ENCODE results near the gene HOOK1.
"Not testable (repeated sequence)": the region's sequence is repeated elsewhere in the genome, so short reads cannot be mapped to it uniquely, and the experiment has no call there.

Gene HOOK1

DNA sequence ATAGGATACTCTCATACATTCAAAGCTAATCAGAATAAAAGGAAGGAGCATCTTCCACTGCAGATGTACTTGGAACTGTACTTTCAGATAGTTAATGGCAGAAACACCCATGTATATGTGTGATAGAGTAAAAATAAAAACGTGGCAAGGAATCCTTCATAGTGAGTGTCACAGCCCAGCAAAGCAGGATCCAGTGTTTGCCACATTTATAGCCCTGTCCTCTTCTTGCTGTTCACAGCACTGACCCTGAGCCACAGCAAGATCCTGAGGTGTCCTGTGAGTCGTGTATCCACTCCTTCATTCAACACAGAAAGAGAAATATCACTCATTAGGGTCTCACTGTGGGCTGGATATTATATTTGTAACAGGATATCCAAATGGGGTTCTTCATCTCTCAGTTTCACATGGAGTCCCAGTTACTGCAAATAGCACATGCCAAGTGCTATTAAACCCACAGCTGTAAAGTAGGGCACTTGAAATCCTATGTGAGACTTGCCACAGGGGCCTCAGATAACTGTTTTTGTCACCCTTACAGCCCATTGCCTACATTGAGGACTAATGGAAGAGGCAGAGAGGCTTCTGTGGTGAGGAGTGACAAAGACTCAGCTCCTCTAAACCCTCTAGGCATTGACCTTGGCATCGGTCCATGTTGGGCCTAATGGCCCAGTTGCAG lies 70.5 kb downstream of the HOOK1 start:
- DNase-seq (ENCODE audit: low spot score), result no peak

DNA sequence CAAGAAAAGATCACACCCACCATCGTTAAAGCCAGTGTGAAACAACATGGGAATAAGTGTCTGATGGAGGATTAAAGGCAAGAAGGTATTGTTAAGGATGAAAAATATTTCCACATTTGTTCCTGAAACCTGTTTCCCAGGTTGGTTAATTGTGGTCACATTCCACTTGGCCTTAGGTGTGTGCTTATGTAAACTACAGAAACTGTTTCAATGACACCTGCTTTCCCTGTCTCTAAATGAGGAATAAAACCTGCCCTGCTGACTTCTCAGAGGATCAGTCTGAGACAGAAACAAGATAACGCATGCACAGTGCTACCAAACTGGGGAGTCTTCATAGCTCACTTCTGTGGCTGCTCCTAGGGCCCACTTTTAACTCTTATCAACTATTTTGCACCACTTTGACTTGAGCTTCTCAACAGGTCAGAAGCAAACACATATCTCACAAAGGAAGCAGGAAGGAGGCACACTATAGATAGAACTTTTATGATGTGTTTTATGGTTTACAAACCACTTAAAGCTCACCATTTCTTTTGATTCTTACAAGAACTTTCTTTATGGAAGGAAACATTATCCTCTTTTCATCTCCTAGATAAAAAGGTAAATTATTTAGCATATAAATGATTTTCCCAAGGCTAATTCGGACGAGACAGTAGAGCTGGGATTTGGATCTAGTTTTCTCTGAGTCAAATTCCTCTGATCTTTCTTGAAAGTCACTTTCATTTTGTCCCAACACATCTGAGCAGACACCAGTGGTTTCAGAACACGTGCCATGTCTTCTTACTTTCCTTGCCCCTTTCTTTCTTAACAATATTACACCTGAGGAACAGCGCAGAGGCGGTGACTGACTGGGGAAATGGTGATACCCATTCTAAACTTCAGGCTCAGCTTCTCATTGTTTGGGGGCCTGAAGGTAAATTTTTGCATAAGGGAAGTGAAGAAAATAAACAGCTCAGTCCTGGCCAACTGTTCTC lies 78.4 kb downstream of the HOOK1 start:
- no peak for DNase-seq (ENCODE audit: low spot score)

DNA sequence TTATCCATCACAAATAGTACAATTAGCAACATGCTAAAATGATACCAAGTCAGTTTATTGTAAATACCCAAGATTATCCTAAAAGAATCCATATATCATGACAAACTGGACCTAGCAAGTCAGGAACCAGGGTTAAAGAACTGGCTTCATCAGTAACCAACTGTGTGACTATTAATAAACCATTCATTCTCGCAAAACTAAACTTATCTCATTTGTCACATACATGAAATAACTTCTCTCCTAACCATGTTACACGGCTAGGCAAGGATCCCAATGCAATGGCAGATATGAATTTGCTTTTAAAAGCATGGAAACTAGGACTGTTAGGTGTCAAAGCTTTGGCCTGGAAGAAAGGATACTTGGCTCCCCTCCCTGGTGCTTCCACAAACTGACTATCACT lies 82.4 kb downstream of the HOOK1 start:
- DNase-seq (ENCODE audit: low spot score), result no peak

DNA sequence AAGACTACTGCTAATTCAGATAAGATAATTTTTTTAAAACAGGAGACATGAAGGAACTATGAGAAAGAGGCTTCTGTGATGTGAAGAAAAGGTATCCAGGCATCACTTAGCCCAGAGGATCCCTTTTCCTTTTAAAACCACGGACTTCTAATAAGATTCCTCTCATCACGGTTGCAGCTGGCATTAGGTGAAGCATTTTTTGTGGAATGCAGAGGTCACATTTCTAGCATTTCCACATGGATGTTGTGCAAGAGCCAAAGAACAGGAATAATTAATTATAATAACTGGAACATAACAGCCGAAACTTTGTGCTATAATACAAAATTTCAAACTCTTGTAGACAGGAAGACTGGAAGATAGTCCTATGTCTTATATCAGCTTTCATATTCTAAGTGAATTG lies 84.2 kb downstream of the HOOK1 start:
- DNase-seq (ENCODE audit: low spot score), result no peak

DNA sequence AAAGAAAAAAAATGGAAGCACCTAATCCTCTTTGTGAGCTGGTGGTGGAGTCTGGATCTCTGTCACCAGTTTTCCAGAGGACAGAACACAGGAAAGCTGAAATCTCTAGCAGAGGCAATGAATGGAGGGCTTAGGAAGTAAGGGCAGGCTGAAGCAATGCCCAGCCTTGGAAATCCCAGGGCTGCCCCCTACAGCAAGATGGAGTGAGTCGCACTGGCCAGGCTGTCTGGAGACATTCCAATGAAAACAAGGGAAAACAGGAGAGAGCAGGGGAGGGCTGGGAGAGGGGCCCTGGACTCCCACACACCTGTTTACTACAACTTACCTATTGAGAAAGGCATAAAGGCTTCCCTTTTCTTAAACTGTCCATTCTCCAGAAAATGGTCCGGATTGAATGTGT lies 85.9 kb downstream of the HOOK1 start:
- DNase-seq (ENCODE audit: low spot score), result no peak

DNA sequence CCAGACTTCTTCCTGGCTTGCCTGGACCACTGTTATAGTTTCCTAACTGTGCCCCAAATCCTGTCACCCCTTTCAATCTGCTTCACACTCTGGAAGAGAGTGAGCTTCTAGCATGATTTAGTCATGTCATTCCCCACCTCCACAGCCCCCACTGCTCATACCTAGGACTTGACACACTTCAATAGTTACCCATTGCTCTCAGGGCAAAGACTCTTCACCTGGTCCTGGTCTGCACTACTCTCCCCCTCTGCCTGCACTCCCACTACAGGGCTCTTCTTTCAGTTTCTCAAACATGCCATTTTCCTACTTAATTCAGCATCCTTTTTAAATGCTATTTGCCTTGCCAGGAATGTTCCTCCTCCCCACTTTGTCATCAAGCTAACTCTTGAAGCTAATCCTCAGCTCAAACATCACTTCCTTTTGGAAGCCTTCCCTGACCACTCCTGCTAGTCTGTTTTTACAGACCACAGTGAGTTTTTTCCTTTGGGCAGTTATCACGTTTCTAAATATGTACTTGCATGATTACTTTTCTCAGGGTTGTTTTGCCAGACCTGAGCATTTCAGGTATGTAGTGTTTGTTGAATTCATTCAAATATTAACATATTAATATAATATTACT lies 87.1 kb downstream of the HOOK1 start:
- DNase-seq (ENCODE audit: low spot score), result no peak

DNA sequence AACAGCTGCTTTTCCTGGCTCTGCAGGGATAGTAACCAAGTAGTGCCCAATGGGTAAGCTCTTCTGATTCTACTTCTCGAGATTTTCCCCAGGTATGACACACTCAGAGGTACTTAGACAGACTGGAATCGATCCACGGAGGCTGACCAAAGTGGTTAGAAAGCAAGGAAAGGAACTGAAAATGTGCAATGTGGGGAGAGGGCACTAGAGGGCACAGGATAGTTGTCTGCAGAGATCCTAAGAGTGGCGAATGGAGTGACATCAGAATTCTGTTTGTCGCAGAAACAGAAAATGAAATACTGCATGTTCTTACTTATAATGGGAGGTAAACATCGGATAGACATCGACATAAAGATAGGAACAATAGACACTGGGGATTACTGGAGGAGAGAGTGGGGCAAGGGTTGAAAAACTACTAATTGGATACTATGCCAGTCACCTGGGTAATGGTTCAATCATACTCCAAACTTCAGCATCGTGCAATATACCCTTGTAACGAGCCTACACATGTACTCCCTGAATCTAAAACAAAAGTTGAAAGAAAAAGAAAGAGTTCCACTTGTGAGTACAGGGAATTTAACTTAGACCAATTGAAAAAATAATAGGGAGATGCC lies 88.5 kb downstream of the HOOK1 start:
- DNase-seq (ENCODE audit: low spot score), result peak; percentile 18

DNA sequence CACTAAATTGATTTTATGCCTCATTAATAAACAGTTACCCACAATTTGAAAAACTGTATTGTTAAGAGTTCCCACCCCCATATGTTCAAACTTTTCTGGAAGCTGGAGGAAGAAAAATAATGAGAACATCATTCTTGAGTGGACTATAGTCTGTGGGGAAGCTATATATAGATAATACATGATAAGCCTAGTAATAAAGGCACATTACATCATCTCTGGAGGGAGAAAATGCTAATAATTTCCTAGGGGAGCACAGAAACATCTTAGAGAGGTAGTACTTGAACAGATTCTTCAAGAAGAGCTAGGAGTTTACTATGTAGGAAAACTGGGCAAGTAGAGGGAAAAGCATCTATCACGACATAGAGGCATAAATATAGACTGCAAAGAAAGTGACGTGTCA lies 92.2 kb downstream of the HOOK1 start:
- no peak for DNase-seq (ENCODE audit: low spot score)

DNA sequence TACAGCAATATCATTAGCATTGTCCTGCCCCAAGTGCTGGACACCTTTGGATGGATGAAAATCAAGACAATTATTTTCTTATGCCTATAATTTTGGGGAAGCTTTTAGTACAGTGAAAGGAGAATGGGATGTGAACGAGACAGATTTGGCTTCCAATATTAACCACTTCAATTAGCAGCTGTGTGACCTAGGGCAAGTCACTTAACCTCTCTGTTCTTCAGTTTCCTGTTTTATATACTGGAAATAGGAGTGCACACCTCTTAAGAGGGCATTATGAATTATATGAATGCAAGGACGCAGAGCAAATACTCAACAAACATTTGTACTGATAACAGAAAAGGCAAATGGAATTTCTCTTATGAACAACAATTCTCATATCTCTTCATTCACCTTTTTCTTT lies 93.3 kb downstream of the HOOK1 start:
- no peak for DNase-seq (ENCODE audit: low spot score)

DNA sequence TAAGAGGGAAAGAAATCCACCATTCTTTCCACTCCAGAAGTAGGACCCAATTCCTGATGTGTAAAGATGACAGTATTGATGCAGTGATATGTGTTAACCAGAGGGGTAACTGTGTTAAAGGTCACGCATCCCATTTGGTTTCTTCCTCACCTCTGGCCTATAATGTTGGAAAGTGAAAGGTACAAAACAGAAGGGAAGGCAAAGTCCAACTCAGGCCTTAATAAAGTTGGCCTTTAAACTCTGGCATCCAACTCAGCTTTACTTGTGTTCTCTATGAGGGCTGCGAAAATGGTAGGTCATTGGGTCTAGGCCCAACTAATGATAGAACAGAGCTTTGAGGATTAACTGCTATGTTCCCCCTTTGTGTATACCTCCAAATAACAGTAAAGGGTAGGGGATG lies 93.9 kb downstream of the HOOK1 start:
- DNase-seq (ENCODE audit: low spot score), result no peak

DNA sequence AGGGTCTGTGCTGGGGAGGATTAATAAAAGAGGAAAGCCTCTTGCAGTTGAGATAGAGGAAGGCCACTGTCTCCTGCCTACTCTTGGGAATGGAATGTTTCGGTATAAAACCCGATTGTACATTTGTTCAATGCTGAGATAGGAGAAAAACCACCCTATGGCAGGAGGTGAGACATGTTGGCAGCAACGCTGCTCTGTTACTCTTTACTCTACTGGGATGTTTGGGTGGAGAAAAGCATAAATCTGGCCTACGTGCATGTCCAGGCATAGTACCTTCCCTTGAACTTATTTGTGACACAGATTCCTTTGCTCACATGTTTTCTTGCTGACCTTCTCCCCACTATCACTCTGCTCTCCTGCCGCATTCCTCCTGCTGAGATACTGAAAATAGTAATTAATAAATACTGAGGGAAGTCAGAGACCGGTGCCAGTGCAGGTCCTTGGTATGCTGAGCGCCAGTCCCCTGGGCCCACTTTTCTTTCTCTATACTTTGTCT lies 100.1 kb downstream of the HOOK1 start:
- not testable (repeated sequence) for DNase-seq (ENCODE audit: low spot score)

DNA sequence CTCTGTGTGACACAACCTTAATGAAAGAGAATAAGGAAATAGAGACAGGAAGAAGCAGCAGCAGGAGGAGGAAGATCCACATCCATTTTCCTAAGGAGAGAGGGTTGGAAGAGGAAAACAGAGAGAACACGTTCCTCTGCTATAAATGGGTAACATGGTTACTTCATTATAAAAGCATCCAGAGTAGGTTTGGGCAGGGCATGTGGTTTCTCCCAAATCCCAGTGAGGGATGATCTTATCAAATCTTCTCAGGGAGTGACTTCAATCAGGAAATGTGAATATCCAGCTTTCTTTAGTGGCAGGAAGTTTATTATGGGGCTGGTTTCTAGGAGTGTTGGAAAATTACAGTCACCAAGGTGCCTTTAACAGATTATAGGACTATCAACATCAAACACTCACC lies 100.8 kb downstream of the HOOK1 start:
- DNase-seq (ENCODE audit: low spot score), result no peak

DNA sequence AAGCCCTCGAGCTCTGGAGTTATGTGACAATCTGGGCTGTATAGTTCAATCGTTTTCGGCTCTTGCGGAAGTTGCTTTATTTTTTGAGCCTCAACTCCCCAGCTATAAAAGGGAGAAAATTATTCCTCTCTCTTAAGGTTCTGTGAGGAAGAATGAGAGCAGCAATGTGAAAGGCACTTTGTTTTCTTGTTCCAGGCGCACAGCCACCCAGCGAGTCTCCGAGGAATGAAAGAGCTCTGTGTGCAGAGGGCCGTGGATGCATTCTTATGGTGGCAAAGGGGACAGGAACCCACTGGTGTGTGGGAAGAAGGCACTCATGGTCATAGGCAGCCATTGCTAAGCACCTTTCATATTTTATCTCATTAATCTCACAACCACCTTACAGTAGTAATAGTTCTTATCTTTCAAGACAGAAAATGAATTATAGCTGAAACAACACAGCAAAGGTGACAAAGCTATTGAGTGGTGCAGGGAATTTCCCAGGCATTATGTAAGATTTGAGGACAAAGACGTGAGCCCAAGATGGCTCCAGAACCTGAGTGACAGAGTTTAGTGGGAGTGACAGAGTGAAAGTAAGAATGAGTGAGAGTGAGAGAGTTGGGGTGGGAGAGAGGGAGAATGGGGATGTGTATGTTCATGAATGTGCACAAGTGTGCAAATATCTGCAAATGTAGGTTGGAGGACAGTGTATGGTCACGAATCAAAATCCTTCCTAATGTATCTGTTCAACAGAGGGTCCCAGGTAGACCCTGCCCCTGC lies 102.5 kb downstream of the HOOK1 start:
- peak; percentile 13 for DNase-seq (ENCODE audit: low spot score)

DNA sequence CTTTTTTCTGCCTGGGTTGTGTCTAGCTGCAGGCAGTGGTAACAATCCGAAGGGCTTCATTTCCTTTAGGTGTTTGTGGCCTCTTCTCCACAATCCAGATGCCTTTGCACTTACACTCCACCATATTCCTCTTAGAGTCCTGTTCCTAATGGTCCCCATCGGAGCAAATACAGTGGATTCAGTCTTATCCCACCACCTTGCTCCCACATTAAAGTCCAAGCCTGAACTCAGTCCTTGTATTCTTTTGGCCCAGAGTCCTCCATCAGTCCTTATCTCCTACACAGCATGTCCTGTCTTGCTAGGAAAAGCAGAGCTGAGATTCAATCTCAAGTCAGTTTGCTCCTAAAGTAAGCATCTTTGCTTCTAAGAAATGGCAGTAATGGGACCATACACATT lies 103.0 kb downstream of the HOOK1 start:
- no peak for DNase-seq (ENCODE audit: low spot score)

DNA sequence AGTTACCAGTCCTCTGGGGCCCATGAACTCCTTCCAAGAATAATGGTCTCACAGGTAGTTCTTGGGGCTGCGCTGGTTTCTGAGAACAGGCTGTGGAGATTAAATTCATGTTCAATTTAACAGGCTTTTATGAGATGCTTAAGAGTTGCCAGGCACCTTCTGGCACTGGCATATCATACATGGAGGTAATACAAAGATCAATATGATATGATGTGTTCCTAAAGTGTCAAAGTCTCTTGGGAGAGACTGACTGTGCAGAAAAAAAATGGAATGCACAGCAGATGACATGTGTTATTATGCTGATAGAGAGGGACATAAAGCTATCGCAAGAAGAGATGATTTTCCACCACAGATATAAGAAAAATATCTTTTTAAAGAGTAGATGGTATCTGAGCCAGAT lies 105.0 kb downstream of the HOOK1 start:
- no peak for DNase-seq (ENCODE audit: low spot score)

DNA sequence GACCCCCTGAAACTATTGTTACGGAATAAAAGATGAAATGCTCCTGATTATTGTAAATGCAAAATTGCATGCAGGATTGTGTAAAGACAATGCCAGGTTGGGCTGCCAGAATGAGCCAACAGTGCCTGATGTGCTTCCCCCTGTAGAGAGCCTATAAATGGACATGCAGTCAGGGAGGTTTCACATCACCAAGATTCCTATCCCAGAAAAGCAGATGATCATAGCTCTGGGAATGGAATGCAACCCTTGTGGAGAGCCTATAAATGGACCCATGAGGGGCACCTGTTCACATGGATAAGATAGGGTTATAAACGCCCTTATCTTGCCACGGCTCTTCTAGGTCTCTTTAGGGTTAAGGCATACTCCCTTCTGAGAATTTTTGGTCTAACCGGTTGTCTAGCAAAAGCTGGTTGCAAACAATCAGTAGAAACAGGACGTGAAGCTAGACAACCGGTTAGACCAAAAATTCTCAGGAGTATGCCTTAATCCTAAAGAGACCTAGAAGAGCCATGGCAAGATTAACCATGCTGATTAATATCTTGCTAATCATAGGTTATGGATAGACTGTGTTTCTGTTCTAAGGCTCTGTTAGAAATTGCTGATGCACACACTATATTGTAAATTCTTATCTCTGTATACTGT lies 106.6 kb downstream of the HOOK1 start:
- DNase-seq (ENCODE audit: low spot score), result not testable (repeated sequence)

DNA sequence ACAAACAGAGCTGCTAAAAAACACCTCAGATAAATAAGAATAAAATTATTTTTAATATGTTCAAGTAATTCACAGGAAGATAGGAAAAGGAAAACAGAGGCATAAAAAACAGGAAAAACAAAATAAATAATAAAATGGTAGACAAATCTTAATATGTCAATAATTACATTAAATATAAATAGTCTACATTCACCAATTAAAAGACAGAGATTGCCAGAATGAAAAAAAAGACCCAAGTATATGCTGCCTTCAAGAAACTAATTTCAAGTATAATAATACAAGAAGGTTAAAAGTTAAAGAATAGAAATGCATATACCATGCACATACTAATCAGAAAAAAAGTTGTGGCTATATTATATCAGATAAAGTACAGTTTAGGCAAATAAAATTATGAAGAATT lies 109.9 kb downstream of the HOOK1 start:
- DNase-seq (ENCODE audit: low spot score), result no peak

Data from cerebellar cortex (tissue), 1 donor.